ENCODE results near the gene ATP9A.

DNA sequence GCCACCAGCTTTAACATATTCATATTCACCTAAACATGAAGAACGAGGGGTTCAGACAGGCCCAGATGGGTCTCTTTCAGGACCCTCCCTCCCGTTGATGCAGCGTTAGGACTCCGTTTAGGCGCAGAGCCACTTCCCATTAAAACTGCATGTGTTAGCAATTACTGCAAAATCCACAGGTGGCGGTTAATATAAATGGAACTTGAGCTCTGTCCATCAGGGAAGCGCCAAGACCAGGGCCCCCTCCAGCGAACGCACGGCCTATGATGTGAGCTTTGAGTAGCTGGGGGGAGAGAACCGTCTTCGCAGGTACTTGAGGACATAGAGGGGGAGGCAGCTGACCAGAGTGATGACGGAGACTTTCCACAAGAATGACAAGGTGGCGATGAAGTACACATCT, 167.2 kb downstream of the ATP9A start:
- TF ChIP-seq, protein P1, sequence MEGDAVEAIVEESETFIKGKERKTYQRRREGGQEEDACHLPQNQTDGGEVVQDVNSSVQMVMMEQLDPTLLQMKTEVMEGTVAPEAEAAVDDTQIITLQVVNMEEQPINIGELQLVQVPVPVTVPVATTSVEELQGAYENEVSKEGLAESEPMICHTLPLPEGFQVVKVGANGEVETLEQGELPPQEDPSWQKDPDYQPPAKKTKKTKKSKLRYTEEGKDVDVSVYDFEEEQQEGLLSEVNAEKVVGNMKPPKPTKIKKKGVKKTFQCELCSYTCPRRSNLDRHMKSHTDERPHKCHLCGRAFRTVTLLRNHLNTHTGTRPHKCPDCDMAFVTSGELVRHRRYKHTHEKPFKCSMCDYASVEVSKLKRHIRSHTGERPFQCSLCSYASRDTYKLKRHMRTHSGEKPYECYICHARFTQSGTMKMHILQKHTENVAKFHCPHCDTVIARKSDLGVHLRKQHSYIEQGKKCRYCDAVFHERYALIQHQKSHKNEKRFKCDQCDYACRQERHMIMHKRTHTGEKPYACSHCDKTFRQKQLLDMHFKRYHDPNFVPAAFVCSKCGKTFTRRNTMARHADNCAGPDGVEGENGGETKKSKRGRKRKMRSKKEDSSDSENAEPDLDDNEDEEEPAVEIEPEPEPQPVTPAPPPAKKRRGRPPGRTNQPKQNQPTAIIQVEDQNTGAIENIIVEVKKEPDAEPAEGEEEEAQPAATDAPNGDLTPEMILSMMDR (IDR thresholded peaks at IDR 0.05; ENCODE audit: control extremely low read depth in 1 of 3, insufficient read depth in 1 of 3, low read depth in 1 of 3, low read length in 3 of 3) = no peak
- TF ChIP-seq POLR2A (IDR thresholded peaks at IDR 0.05; ENCODE audit: control extremely low read depth in 1 of 2, low read depth in 2 of 2, low read length in 2 of 2) (no peak), TBP (IDR thresholded peaks at IDR 0.05; ENCODE audit: low read depth, low read length) (no peak), SIN3A (conservative IDR thresholded peaks at IDR 0.05 in 1 of 2, IDR thresholded peaks at IDR 0.05 in 1 of 2; ENCODE audit: low read depth in 1 of 2, low read length in 2 of 2) (no peak), TAF1 (IDR thresholded peaks at IDR 0.05; ENCODE audit: low read depth, low read length) (no peak), JUND (IDR thresholded peaks at IDR 0.05; ENCODE audit: low read length) (no peak)

All from H1 (cell line).